ENCODE data around the gene GNAS-AS1.

Gene GNAS-AS1

GRCh38 chr20:58888521-58889333, 38.0 kb upstream of the GNAS-AS1 start:
- Histone ChIP-seq H3K27ac (peak overlapping the region in 19 of 21 experiments; percentile 25 to 99 (median 88)), H3K4me3 (peak overlapping the region; percentile 55 to 91 (median 73))

DNA sequence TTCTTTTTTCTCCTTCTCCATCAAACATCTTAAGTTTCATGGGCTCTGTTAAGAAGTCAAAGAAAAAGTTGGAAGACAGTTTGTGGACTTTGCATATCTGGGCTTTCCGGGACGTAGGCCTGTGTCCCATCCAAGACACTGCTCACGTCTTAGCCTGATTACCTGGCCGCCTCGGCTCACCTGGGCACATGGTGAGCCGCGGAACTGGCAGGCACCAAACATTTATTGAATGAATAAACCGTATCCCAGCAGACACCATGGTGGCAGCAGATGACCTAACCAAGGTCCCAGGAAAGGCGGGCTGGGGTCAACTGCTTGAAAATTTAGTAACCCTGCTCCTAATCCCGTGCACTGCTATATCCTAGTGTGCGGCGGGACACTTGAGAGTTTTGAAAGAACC, 37.4 kb upstream of the GNAS-AS1 start:
- Histone ChIP-seq H3K4me3 (peak overlapping the region; percentile 55 to 91 (median 73)), H3K27ac (peak overlapping the region in 16 of 21 experiments; percentile 66 to 99 (median 92))

GRCh38 chr20:58886546-58886945, 35.8 kb upstream of the GNAS-AS1 start:
- no peak overlapping the region for H3K4me3 ChIP-seq
- H3K27ac ChIP-seq, result no peak overlapping the region

GRCh38 chr20:58884966-58885365, 34.3 kb upstream of the GNAS-AS1 start:
- no peak overlapping the region for H3K27ac ChIP-seq

GRCh38 chr20:58883241-58883691, 32.6 kb upstream of the GNAS-AS1 start:
- H3K4me3 ChIP-seq, result no peak overlapping the region
- H3K27ac ChIP-seq, result peak overlapping the region in 2 of 21 experiments; percentile 26 to 44

More at GRCh38 chr20:58884966-58885365, 34.3 kb upstream of the GNAS-AS1 start:
- H3K4me3 ChIP-seq, result no peak overlapping the region

DNA sequence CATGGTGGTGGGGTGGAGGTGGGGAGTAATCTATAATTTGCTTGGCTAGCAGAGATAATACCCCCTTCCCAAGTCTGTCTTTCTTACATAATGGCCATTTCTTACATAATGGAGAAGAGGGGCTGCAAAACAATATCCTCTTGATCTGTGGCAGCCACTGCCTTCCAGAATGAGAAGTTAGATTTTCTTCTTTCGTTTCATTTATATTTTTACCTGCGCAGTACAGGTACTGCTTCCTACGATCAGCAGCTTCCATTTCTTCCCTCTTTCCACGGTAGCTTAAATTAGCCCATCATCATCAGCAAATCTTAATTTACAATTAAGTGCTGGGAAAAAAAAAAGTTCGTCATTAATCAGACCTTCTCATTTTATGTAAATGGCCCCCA, 32.0 kb upstream of the GNAS-AS1 start:
- Histone ChIP-seq H3K27ac (peak overlapping the region in 1 of 21 experiments; percentile 27), H3K4me3 (no peak overlapping the region)

- no peak overlapping the region for H3K4me3 ChIP-seq
Measured at GRCh38 chr20:58880994-58881752, 30.5 kb upstream of the GNAS-AS1 start.

GRCh38 chr20:58880441-58880840, 29.7 kb upstream of the GNAS-AS1 start:
- H3K27ac ChIP-seq, result no peak overlapping the region
- H3K4me3 ChIP-seq, result no peak overlapping the region

More at GRCh38 chr20:58880994-58881752, 30.5 kb upstream of the GNAS-AS1 start:
- no peak overlapping the region for H3K27ac ChIP-seq

- no peak overlapping the region for H3K27ac ChIP-seq
Measured at GRCh38 chr20:58878399-58878798, 27.7 kb upstream of the GNAS-AS1 start.

GRCh38 chr20:58877976-58878360, 27.3 kb upstream of the GNAS-AS1 start:
- no peak overlapping the region for H3K4me3 ChIP-seq
- no peak overlapping the region for H3K27ac ChIP-seq

More at GRCh38 chr20:58878399-58878798, 27.7 kb upstream of the GNAS-AS1 start:
- no peak overlapping the region for H3K4me3 ChIP-seq

- Histone ChIP-seq H3K4me3 (no peak overlapping the region), H3K27ac (no peak overlapping the region)
Measured at GRCh38 chr20:58877050-58877975, 26.6 kb upstream of the GNAS-AS1 start.

GRCh38 chr20:58876437-58876836, 25.7 kb upstream of the GNAS-AS1 start:
- no peak overlapping the region for H3K27ac ChIP-seq

DNA sequence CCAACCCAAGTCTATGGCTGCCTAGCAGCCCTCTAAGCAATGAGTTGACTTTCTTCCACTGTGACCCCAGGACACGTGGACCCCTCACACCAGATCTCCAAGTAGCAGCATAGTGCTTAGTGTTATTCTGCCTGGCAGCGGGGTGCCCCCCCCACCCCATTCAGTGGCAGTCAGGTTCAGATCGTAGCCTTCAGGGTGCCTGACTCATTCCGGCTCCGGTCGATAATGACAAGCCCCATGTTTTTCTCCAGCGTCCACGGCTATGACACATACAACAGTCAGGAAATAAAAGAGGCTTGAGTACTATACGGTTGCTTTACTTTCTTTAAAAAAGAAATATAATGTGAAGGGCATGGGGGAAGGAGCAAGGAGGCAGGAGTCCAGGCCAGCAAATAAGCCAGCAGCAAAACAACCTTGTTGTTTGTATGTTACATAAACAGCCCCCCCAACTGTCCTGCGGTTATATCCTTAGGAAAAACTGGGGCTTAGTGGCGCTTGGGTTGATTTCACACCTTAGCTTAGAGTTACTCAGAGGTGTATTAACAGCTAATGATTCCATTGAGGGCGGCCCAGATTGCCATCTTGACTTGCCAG, 24.9 kb upstream of the GNAS-AS1 start:
- Histone ChIP-seq H3K27ac (no peak overlapping the region), H3K4me3 (no peak overlapping the region)

More at GRCh38 chr20:58876437-58876836, 25.7 kb upstream of the GNAS-AS1 start:
- H3K4me3 ChIP-seq, result no peak overlapping the region

DNA sequence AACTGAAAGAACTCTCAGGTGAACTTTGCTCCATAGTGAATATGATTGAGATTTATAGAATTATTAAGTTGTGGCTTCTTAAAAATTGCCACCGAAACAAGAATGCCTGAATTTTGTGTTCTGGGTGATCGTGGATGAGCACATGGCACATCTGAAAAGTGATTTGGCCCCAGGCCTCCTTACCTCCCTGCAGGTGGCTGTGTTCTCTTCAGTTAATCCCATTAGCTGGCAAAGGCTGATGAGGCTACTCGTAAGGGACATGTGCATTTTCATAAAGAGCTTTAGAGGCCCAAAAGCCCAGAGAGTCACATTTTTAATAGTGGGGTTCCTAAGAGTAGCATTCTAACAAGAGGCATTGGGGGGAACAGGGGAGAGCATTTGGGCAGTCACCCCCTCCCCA, 24.4 kb upstream of the GNAS-AS1 start:
- Histone ChIP-seq H3K4me3 (no peak overlapping the region), H3K27ac (no peak overlapping the region)

GRCh38 chr20:58874469-58874868, 23.8 kb upstream of the GNAS-AS1 start:
- H3K27ac ChIP-seq, result no peak overlapping the region
- H3K4me3 ChIP-seq, result no peak overlapping the region

DNA sequence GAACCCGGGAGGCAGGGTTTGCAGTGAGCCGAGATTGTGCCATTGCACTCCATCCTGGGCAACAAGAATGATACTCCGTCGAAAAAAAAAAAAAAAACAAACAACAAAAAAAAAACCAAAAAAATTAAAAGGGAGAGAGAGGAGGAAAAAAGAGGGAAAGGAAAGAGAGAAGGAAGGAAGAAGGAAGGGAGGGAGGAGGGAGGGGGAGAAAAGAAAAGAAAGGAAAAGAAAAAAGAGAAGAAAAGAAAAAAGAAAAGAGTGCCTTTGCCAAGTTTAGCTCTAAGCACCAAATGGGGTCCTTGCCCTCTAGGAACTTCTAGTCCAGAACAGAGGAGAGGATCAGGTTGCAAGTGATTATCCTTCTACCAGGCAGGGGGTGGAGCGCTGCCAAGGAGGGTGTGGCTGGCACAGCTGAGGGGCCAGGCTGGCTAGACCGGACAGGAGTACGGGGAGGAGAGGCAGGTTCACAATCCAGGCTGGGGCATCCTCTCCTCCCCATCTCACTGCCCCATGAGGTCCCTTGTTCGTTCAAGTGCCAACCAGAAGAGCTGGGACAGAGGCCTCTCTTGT, 20.9 kb upstream of the GNAS-AS1 start:
- Histone ChIP-seq H3K27ac (no peak overlapping the region), H3K4me3 (no peak overlapping the region)

GRCh38 chr20:58870293-58871014, 19.8 kb upstream of the GNAS-AS1 start:
- no peak overlapping the region for H3K27ac ChIP-seq
- H3K4me3 ChIP-seq, result no peak overlapping the region

DNA sequence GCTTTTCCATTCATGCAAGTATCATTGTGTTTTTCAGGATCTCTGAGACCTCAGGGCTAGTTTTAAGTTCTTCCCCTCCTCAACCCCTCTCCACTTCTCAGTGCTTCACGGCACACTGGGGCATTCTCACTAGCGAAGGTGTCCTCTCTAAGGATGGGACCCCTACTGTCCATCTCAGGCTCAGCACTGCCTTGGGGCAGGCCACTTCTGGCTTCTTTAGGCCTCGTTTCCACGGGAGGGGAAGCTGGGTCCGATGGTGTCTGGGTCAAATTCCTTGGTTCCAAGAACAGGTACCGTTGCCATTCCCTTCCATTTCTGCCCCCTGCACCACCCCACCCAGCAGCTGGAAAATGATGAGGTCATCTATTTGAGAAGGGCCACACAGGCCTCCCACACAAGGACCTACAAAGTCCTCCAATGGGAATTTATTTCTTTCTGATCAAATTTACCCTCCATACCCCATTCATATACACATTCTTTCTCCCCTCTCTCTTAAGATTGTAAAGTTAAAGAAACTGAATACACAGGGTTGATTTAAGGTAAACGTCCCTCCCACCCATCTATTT, 19.0 kb upstream of the GNAS-AS1 start:
- no peak overlapping the region for H3K4me3 ChIP-seq
- H3K27ac ChIP-seq, result no peak overlapping the region

All from skin epidermis (tissue), 12 donors.